Liver (tissue), 9 donors: ENCODE results near the gene OSTC. TPM values are rescaled to one million over a fixed set of nuclear protein-coding genes. Genes with fewer than 3 reads are reported as not detected.
"Not testable (repeated sequence)": the region's sequence is repeated elsewhere in the genome, so short reads cannot be mapped to it uniquely, and the experiment has no call there.

Experiments
- DNase-seq: peaks from one replicate; pipeline ENCODE4 v3.0.0-alpha.2; 2017; ENCODE audit warnings: low spot score
- H3K27ac ChIP-seq, 2 donors: one replicate each; pipeline ENCODE4 v1.7.0; 2013; ENCODE audit warnings: inconsistent platforms in 2 of 2, low read length in 2 of 2, control low read depth in 1 of 2, low read depth in 1 of 2, mild to moderate bottlenecking in 1 of 2
- H3K27me3 ChIP-seq, 4 donors: one replicate each; pipeline versions ENCODE4 v1.6.1 to v1.7.0; 2013; ENCODE audit warnings: low read length in 3 of 4, inconsistent platforms in 1 of 4, mild to moderate bottlenecking in 1 of 4, moderate library complexity in 1 of 4; ENCODE audit not compliant: control insufficient read depth in 4 of 4, insufficient read depth in 4 of 4
- H3K36me3 ChIP-seq, 4 donors: one replicate each; pipeline versions ENCODE4 v1.6.1 to v1.7.0; 2013; ENCODE audit warnings: low read length in 3 of 4, mild to moderate bottlenecking in 3 of 4, low read depth in 1 of 4, moderate library complexity in 1 of 4; ENCODE audit not compliant: control insufficient read depth in 4 of 4, insufficient read depth in 3 of 4
- H3K4me1 ChIP-seq, 4 donors: one replicate each; pipeline versions ENCODE4 v1.6.1 to v1.7.0; 2013; ENCODE audit warnings: low read length in 3 of 4, mild to moderate bottlenecking in 3 of 4, moderate library complexity in 1 of 4; ENCODE audit not compliant: control insufficient read depth in 4 of 4, insufficient read depth in 4 of 4
- H3K4me3 ChIP-seq, 3 donors: one replicate each; pipeline versions ENCODE4 v1.6.1 to v1.7.0; 2013; ENCODE audit warnings: low read length in 3 of 3, control low read depth in 1 of 3, low read depth in 1 of 3, mild to moderate bottlenecking in 1 of 3
- H3K9ac ChIP-seq, 2 donors: one replicate each; pipeline ENCODE4 v1.7.0; 2013; ENCODE audit warnings: low read length in 2 of 2, mild to moderate bottlenecking in 2 of 2, moderate library complexity in 2 of 2, control low read depth in 1 of 2, low read depth in 1 of 2
- H3K9me3 ChIP-seq, 4 donors: one replicate each; pipeline versions ENCODE4 v1.6.1 to v1.7.0; 2013; ENCODE audit warnings: low read length in 3 of 4; ENCODE audit not compliant: control insufficient read depth in 4 of 4
- EGR1 ChIP-seq, 2 donors: IDR thresholded peaks; 2 replicates each; pipeline ENCODE4 v1.6.1; 2016 to 2018; ENCODE audit warnings: antibody characterized with exemption in 2 of 2, low read depth in 2 of 2
- FOXA1 ChIP-seq: IDR thresholded peaks from 2 replicates; pipeline ENCODE4 v1.6.1; 2016; ENCODE audit warnings: antibody characterized with exemption
- GABPA ChIP-seq, 2 donors: IDR thresholded peaks in 1 of 2; conservative IDR thresholded peaks in 1 of 2; 2 replicates each; pipeline ENCODE4 v1.6.1; 2016; ENCODE audit warnings: antibody characterized with exemption in 2 of 2, mild to moderate bottlenecking in 1 of 2, moderate library complexity in 1 of 2
- HNF4A ChIP-seq, 2 donors: conservative IDR thresholded peaks; 2 replicates each; pipeline ENCODE4 v1.6.1; 2016; ENCODE audit warnings: antibody characterized with exemption in 2 of 2, mild to moderate bottlenecking in 2 of 2
- NR2F2 ChIP-seq: IDR thresholded peaks from 2 replicates; pipeline ENCODE4 v1.6.1; 2016; ENCODE audit warnings: antibody characterized with exemption
- RAD21 ChIP-seq, 2 donors: IDR thresholded peaks; 2 replicates each; pipeline ENCODE4 v1.6.1; 2016; ENCODE audit warnings: antibody characterized with exemption in 2 of 2, mild to moderate bottlenecking in 2 of 2
- RXRA ChIP-seq, 2 donors: IDR thresholded peaks; 2 replicates each; pipeline ENCODE4 v1.6.1; 2017 to 2018; ENCODE audit warnings: antibody characterized with exemption in 2 of 2, mild to moderate bottlenecking in 1 of 2
- SP1 ChIP-seq: IDR thresholded peaks from 2 replicates; pipeline ENCODE4 v1.6.1; 2018; ENCODE audit warnings: antibody characterized with exemption, mild to moderate bottlenecking
- YY1 ChIP-seq: IDR thresholded peaks from 2 replicates; pipeline ENCODE4 v1.6.1; 2016; ENCODE audit warnings: antibody characterized with exemption, mild to moderate bottlenecking
- WGBS: extraction: QIAGEN DNeasy Blood & Tissue Kit; methylation state at CpG from one replicate; pipeline ENCODE4 v1.1.7; 2013; 5-methylcytosine and 5-hydroxymethylcytosine counted together
- polyA plus RNA-seq, 2 donors: library from polyadenylated mRNA; stranded (reverse) in 1 of 2; unstranded in 1 of 2; fragments of 200-250 nt in 1 of 2; fragments of >200 nt in 1 of 2; fragmentation: Nextera tagmentation in 1 of 2; extraction: Ambion mirVana in 1 of 2; gene quantifications; one replicate each; pipeline versions ENCODE4 v1.2.1 to v1.2.3, GENCODE V29; 2013 to 2015
- total RNA-seq, 2 donors: library from RNA; depleted of rRNA; stranded (reverse); fragments of >200 nt; gene quantifications; one replicate each; pipeline ENCODE4 v1.2.3, GENCODE V29; 2014
- TF ChIP-seq, protein P1 (sequence below): IDR thresholded peaks from 2 replicates; pipeline ENCODE4 v1.6.1; 2016; ENCODE audit warnings: antibody characterized with exemption
- TF ChIP-seq, protein P2 (sequence below): fragments of 150-350 bp; IDR thresholded peaks from 2 replicates; pipeline ENCODE4 v1.5.1; 2017; ENCODE audit warnings: improper control_type of control experiment, low read depth, low read length; ENCODE audit not compliant: missing input control
- donor health status: healthy.
- donor health status: healthy.
- donor health status: healthy.
- donor health status: healthy.
- donor health status: healthy.

OSTC gene
- total and polyA plus RNA-seq, 4 donors = 113 to 148 (median 143) TPM

DNA sequence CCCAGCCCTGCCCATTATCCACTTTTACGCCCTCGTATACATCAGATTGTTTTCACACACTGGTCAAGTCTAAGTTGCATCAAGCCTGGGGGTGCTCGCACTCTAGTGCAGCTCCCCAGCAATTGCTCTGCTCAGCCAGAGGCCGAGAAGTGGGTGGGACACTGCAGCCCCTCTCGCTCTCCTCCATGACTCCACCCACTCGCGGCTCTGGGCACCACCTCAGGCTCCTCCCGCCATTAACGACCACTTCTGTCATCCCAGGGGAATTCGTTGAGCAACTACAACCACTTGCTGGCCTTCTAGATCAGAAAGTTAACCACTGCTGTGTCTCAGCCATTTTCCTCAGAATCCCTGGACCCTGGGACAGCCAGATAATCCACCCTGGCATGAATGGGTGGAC lies 58.8 kb downstream of the OSTC start:
- Histone ChIP-seq H3K27me3 (no peaks in the 10 kb centered on the region), H3K9me3 (no peaks in the 10 kb centered on the region), H3K4me1 (peaks cover 0 to 5% (median 2%) of the 10 kb centered on the region in 4 donors), H3K27ac (no peak overlapping the region), H3K4me3 (no peak overlapping the region), H3K9ac (no peak overlapping the region), H3K36me3 (no peaks in the 10 kb centered on the region)
- no peak for TF ChIP-seq SP1
- TF ChIP-seq RXRA (IDR thresholded peaks at IDR 0.05) = no peak
- TF ChIP-seq, protein P1, sequence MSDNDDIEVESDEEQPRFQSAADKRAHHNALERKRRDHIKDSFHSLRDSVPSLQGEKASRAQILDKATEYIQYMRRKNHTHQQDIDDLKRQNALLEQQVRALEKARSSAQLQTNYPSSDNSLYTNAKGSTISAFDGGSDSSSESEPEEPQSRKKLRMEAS = no peak
- no peak for TF ChIP-seq HNF4A (conservative IDR thresholded peaks at IDR 0.05)
- no peak for TF ChIP-seq EGR1 (IDR thresholded peaks at IDR 0.05; ENCODE audit: low read depth in 2 of 2)
- no peak for TF ChIP-seq YY1
- TF ChIP-seq RAD21 (IDR thresholded peaks at IDR 0.05) = no peak
- no peak for DNase-seq
- 92% methylated on average over 10 of the region's 10 CpGs for WGBS

DNA sequence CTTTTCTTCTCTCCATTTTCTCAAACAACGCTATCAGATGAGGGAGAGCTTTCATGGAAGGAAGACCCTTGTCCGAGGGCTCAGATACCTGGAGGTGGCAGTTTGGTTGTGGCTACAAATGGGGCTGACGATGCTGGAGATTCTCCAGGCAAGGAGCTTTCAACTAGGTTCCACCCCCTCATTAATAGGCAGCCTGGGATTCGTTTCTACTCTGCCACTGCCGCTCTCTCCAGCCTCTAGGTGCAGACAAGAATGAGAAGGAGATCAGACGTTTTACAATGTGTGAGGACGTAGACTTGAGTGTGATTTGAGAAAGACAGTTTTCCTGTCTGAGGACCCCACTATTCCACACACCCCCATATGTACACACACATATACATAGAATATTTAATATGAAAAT lies 59.3 kb downstream of the OSTC start:
- 73% methylated on average over 7 of the region's 7 CpGs for WGBS
- no peak overlapping the region for H3K4me3 ChIP-seq
- H3K4me1 ChIP-seq = peaks cover 0 to 6% (median 2%) of the 10 kb centered on the region in 4 donors

DNA sequence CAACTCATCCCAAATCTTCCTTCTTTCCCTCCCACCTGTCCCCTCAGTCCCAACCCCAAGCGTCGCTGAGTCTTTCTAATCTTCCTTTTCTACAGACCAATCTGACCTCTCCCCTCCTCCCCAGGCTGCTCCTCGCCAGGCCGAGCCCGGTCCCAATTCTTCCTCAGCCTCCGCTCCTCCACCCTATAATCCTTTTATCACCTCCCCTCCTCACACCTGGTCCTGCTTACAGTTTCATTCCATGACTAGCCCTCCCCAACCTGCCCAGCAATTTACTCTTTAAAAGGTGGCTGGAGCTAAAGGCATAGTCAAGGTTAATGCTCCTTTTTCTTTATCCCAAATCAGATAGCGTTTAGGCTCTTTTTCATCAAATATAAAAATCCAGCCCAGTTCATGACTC lies 60.2 kb downstream of the OSTC start:
- H3K27ac ChIP-seq, H3K36me3 ChIP-seq, DNase-seq, H3K4me3 ChIP-seq, H3K9ac ChIP-seq, H3K9me3 ChIP-seq, H3K27me3 ChIP-seq: not testable (repeated sequence)
- peaks cover 0 to 15% (median 9%) of the 10 kb centered on the region in 4 donors for H3K4me1 ChIP-seq
- 74% methylated on average over 7 of the region's 7 CpGs for WGBS

More for the DNA sequence above, 59.3 kb downstream of the OSTC start:
- Histone ChIP-seq H3K36me3 (no peaks in the 10 kb centered on the region), H3K27me3 (no peaks in the 10 kb centered on the region), H3K27ac (no peak overlapping the region), H3K9me3 (no peaks in the 10 kb centered on the region), H3K9ac (no peak overlapping the region)
- TF ChIP-seq GABPA (IDR thresholded peaks at IDR 0.05 in 1 of 2, conservative IDR thresholded peaks at IDR 0.05 in 1 of 2) = no peak
- no peak for TF ChIP-seq FOXA1
- DNase-seq = no peak

DNA sequence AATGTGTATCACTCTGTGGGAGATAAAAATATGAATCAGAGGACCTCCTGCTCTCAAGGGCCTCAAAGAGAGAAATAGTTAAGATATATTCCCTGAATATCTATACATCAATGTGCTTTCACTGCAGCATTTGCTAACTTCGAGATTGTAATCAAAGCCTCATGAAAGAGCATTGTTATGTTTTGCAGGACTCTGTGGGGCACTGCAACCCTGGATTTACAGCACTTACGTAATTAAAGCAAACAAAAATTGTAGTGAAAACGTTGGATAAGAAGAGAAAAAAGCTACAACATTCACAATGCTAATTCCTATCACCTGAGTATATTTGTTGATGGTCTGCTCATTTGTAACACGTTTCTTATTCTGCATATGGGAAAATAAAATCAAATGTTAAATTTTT lies 64.5 kb downstream of the OSTC start:
- Histone ChIP-seq H3K4me3 (no peak overlapping the region), H3K4me1 (peaks cover 0 to 10% (median 8%) of the 10 kb centered on the region in 4 donors), H3K27ac (no peak overlapping the region), H3K9me3 (no peaks in the 10 kb centered on the region), H3K36me3 (no peaks in the 10 kb centered on the region), H3K27me3 (no peaks in the 10 kb centered on the region), H3K9ac (no peak overlapping the region)
- WGBS = 27% methylated on average over 4 of the region's 4 CpGs
- TF ChIP-seq RAD21 (IDR thresholded peaks at IDR 0.05) = peak; percentile 40 to 58
- TF ChIP-seq NR2F2 = no peak
- TF ChIP-seq, protein P2, sequence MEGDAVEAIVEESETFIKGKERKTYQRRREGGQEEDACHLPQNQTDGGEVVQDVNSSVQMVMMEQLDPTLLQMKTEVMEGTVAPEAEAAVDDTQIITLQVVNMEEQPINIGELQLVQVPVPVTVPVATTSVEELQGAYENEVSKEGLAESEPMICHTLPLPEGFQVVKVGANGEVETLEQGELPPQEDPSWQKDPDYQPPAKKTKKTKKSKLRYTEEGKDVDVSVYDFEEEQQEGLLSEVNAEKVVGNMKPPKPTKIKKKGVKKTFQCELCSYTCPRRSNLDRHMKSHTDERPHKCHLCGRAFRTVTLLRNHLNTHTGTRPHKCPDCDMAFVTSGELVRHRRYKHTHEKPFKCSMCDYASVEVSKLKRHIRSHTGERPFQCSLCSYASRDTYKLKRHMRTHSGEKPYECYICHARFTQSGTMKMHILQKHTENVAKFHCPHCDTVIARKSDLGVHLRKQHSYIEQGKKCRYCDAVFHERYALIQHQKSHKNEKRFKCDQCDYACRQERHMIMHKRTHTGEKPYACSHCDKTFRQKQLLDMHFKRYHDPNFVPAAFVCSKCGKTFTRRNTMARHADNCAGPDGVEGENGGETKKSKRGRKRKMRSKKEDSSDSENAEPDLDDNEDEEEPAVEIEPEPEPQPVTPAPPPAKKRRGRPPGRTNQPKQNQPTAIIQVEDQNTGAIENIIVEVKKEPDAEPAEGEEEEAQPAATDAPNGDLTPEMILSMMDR = peak; percentile 13
- DNase-seq = no peak
